ENCODE data around the gene IQCE.

DNA sequence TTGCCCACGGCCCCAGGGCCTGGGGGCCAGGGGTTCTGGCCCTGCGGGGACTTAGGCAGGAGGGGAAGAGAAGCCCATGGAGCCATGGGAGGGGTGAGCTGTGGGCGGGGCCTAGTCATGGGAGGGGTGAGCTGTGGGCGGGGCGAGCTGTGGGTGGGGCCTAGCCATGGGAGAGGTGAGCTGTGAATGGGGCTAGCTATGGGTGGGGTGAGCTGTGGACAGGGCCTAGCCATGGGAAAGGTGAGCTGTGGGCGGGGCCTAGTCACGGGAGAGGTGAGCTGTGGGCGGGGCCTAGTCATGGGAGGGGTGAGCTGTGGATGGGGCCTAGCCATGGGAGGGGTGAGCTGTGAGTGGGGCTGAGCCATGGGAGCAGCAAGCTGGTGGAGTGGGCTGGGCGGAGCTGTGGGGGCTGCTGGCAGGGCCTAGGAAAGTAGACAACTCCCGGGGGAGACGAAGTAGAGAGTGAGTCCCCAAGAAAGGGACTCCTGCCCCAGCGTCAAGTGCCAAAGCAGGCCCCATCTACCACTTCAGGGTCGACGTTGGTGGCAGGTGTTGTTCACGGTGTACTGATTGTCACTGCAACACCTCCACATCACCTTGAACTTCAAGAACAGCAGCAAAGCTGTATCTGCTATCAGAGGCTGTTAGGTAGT, 53.8 kb downstream of the IQCE start:
- TF ChIP-seq, protein P1, sequence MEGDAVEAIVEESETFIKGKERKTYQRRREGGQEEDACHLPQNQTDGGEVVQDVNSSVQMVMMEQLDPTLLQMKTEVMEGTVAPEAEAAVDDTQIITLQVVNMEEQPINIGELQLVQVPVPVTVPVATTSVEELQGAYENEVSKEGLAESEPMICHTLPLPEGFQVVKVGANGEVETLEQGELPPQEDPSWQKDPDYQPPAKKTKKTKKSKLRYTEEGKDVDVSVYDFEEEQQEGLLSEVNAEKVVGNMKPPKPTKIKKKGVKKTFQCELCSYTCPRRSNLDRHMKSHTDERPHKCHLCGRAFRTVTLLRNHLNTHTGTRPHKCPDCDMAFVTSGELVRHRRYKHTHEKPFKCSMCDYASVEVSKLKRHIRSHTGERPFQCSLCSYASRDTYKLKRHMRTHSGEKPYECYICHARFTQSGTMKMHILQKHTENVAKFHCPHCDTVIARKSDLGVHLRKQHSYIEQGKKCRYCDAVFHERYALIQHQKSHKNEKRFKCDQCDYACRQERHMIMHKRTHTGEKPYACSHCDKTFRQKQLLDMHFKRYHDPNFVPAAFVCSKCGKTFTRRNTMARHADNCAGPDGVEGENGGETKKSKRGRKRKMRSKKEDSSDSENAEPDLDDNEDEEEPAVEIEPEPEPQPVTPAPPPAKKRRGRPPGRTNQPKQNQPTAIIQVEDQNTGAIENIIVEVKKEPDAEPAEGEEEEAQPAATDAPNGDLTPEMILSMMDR (IDR thresholded peaks at IDR 0.05): no peak
- TF ChIP-seq, protein P2, sequence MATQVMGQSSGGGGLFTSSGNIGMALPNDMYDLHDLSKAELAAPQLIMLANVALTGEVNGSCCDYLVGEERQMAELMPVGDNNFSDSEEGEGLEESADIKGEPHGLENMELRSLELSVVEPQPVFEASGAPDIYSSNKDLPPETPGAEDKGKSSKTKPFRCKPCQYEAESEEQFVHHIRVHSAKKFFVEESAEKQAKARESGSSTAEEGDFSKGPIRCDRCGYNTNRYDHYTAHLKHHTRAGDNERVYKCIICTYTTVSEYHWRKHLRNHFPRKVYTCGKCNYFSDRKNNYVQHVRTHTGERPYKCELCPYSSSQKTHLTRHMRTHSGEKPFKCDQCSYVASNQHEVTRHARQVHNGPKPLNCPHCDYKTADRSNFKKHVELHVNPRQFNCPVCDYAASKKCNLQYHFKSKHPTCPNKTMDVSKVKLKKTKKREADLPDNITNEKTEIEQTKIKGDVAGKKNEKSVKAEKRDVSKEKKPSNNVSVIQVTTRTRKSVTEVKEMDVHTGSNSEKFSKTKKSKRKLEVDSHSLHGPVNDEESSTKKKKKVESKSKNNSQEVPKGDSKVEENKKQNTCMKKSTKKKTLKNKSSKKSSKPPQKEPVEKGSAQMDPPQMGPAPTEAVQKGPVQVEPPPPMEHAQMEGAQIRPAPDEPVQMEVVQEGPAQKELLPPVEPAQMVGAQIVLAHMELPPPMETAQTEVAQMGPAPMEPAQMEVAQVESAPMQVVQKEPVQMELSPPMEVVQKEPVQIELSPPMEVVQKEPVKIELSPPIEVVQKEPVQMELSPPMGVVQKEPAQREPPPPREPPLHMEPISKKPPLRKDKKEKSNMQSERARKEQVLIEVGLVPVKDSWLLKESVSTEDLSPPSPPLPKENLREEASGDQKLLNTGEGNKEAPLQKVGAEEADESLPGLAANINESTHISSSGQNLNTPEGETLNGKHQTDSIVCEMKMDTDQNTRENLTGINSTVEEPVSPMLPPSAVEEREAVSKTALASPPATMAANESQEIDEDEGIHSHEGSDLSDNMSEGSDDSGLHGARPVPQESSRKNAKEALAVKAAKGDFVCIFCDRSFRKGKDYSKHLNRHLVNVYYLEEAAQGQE (IDR thresholded peaks at IDR 0.05; ENCODE audit: insufficient read depth in 1 of 2, low read depth in 2 of 2, low read length in 1 of 2): no peak
- no peak for TF ChIP-seq TCF7L2 (IDR thresholded peaks at IDR 0.05; ENCODE audit: low read depth, low read length)
- no peak for TF ChIP-seq POLR2AphosphoS5 (IDR thresholded peaks at IDR 0.05; ENCODE audit: low read depth, low read length)
